OCI-LY1 (cell line): Measurements from ENCODE around the gene SLC17A2.
A peak's percentile ranks its signal among the peaks of the same experiment; 100 is the strongest.

Experiments used
- H2AFZ ChIP-seq: fragments of 200-600 bp; sonication (generic), shearing (Covaris generic); 2 replicates; pipeline ENCODE4 v1.6.0; 2014; ENCODE audit warnings: antibody characterized with exemption, mild to moderate bottlenecking, low read length
- H3F3A ChIP-seq: fragments of 200-600 bp; sonication (generic), shearing (Covaris generic); 2 replicates; pipeline ENCODE4 v1.6.0; 2014; ENCODE audit warnings: mild to moderate bottlenecking, antibody characterized with exemption, low read length, moderate library complexity; ENCODE audit not compliant: insufficient read depth
- H3K27ac ChIP-seq: fragments of 200-600 bp; sonication (generic); 2 replicates; pipeline ENCODE4 v1.5.1; 2014; ENCODE audit warnings: low read length, mixed run types, mild to moderate bottlenecking, low read depth; ENCODE audit not compliant: poor library complexity, severe bottlenecking
- H3K27me3 ChIP-seq: fragments of 200-600 bp; sonication (generic); 2 replicates; pipeline ENCODE4 v1.6.0; 2014; ENCODE audit warnings: antibody characterized with exemption, mild to moderate bottlenecking, low read length, moderate library complexity; ENCODE audit not compliant: insufficient read depth
- H3K36me3 ChIP-seq: fragments of 200-600 bp; sonication (generic); 2 replicates; pipeline ENCODE4 v1.6.1; 2014; ENCODE audit warnings: mild to moderate bottlenecking, antibody characterized with exemption, low read length, moderate library complexity, mixed read lengths; ENCODE audit not compliant: insufficient read depth
- H3K4me1 ChIP-seq: fragments of 200-600 bp; sonication (generic); 2 replicates; pipeline ENCODE4 v1.5.1; 2014; ENCODE audit warnings: mild to moderate bottlenecking, low read length, moderate library complexity; ENCODE audit not compliant: insufficient read depth, severe bottlenecking
- H3K4me2 ChIP-seq: fragments of 200-600 bp; sonication (generic), shearing (Covaris generic); 2 replicates; pipeline ENCODE4 v1.6.1; 2014; ENCODE audit warnings: low read length
- H3K4me3 ChIP-seq: fragments of 200-600 bp; sonication (generic); 2 replicates; pipeline ENCODE4 v1.5.1; 2014; ENCODE audit warnings: low read length, low read depth, mild to moderate bottlenecking, mixed read lengths; ENCODE audit not compliant: poor library complexity, severe bottlenecking
- H3K79me2 ChIP-seq: fragments of 200-600 bp; shearing (Covaris generic); 2 replicates; pipeline ENCODE4 v1.6.1; 2016; ENCODE audit warnings: mixed run types, low read length, mixed read lengths; ENCODE audit not compliant: insufficient read depth
- H3K9ac ChIP-seq: fragments of 200-600 bp; sonication (generic), shearing (Covaris generic); 2 replicates; pipeline ENCODE4 v1.6.1; 2014; ENCODE audit warnings: mild to moderate bottlenecking, low read length, mixed read lengths
- H3K9me2 ChIP-seq: fragments of 200-600 bp; sonication (generic), shearing (Covaris generic); 2 replicates; pipeline ENCODE4 v1.6.1; 2014; ENCODE audit warnings: low read depth, mild to moderate bottlenecking, low read length, mixed read lengths
- H3K9me3 ChIP-seq: fragments of 200-600 bp; shearing (Covaris generic); 2 replicates; pipeline ENCODE4 v1.6.1; 2014; ENCODE audit warnings: low read length, mixed read lengths
- H4K20me1 ChIP-seq: fragments of 200-600 bp; sonication (generic), shearing (Covaris generic); 2 replicates; pipeline ENCODE4 v1.6.0; 2016; ENCODE audit warnings: mild to moderate bottlenecking, low read length; ENCODE audit not compliant: insufficient read depth
- CTCF ChIP-seq: fragments of 200-600 bp; sonication (generic), shearing (Covaris generic); IDR thresholded peaks from 2 replicates; pipeline ENCODE4 v1.5.1; 2017; ENCODE audit warnings: mild to moderate bottlenecking, antibody characterized with exemption, low read length, moderate library complexity, mixed read lengths
- EZH2 ChIP-seq: fragments of 200-600 bp; sonication (generic), shearing (Covaris generic); IDR thresholded peaks from 2 replicates; pipeline ENCODE4 v1.8.0; 2017; ENCODE audit warnings: borderline replicate concordance, mixed run types, mild to moderate bottlenecking, antibody characterized with exemption, low read length, moderate library complexity, mixed read lengths

The SLC17A2 gene

GRCh38 chr6:25962149-25963127 lies 31.9 kb upstream of the SLC17A2 start, which contains the start of gene TRIM38:
Gene TRIM38 (plus strand): TSS chr6:25962802. CDS start chr6:25966523, 3,721 bp downstream.
- H3K79me2 ChIP-seq, result peaks cover 5% of the 10 kb centered on the region; the same call in 1 of the 2 replicates
- no peaks in the 10 kb centered on the region for H3F3A ChIP-seq
- peak within 1 kb of the TSS; percentile 97 for H3K9ac ChIP-seq
- TF ChIP-seq CTCF (no peak; the same call in 1 of the 2 replicates), EZH2 (no peak)
- peak within 1 kb of the TSS; percentile 93 for H3K4me3 ChIP-seq
- peaks cover 30% of the 10 kb centered on the region for H3K36me3 ChIP-seq
- H2AFZ ChIP-seq, result no peak within 1 kb of the TSS
- H4K20me1 ChIP-seq, result no peaks in the 10 kb centered on the region
- H3K9me2 ChIP-seq, result no peaks in the 10 kb centered on the region
- peaks cover 15% of the 10 kb centered on the region; the same call in 1 of the 2 replicates for H3K9me3 ChIP-seq
- no peaks in the 10 kb centered on the region for H3K27me3 ChIP-seq
- H3K4me1 ChIP-seq, result peaks cover 41% of the 10 kb centered on the region
- H3K27ac ChIP-seq, result peak within 1 kb of the TSS; percentile 92
- peak within 1 kb of the TSS; percentile 98 for H3K4me2 ChIP-seq

DNA sequence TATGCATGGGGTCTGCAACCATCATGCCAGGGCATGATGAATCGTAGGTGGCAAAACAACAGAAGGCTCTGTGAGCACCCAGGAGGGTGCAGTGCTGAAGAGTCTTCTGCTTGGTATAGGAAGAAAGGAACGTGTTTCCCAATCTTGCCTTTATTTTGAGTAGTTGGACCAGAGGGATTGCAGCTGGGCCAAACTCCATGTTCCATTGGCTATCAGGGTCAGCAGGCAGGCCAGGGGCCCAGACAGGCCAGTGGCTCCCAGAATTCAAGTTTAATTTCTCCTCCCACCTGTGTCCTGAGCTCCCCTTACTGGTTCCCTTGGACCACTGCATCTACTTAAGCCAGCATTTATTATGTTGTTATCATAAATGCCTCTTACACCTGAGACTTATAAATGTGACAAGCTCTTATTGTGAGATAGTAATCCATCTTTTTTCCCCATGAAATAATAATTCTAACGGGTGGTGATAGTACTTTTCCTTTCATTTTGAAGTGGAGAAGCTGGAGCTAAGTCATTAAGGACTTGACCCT lies 31.2 kb upstream of the SLC17A2 start:
- Histone ChIP-seq H3K36me3 (peaks cover 23% of the 10 kb centered on the region), H3K4me3 (peak overlapping the region; percentile 93), H3K4me1 (peaks cover 34% of the 10 kb centered on the region), H3K27me3 (no peaks in the 10 kb centered on the region), H3K4me2 (peak overlapping the region; percentile 98), H4K20me1 (no peaks in the 10 kb centered on the region), H2AFZ (no peak overlapping the region), H3F3A (no peaks in the 10 kb centered on the region), H3K27ac (peak overlapping the region; percentile 92), H3K79me2 (peaks cover 5% of the 10 kb centered on the region; the same call in 1 of the 2 replicates), H3K9ac (peak overlapping the region; percentile 97; the same call in 1 of the 2 replicates), H3K9me3 (peaks cover 15% of the 10 kb centered on the region; the same call in 1 of the 2 replicates), H3K9me2 (no peaks in the 10 kb centered on the region)
- TF ChIP-seq EZH2 (no peak), CTCF (peak; percentile 33)

DNA sequence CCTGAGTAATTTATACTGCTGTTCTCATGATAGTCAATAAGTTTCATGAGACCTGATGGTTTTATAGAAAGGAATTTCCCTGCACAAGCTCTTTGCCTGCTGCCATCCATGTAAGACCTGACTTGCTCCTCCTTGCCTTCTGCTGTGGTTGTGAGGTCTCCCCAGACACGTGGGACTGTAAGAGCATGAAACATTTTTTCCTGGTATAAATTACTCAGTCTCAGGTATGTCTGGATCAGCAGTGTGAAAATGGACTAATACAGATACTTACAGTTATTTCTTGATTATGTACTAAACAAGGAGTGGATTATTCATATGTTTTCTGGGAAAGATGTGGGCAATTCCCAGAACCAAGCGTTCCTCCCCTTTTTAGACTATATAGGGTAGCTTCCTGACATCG lies 30.2 kb upstream of the SLC17A2 start:
- Histone ChIP-seq H3K36me3 (peaks cover 14% of the 10 kb centered on the region; the same call in 1 of the 2 replicates), H3K9me2 (no peaks in the 10 kb centered on the region), H3K4me3 (no peak overlapping the region), H4K20me1 (no peaks in the 10 kb centered on the region), H2AFZ (no peak overlapping the region), H3K27ac (no peak overlapping the region), H3K9me3 (peaks cover 15% of the 10 kb centered on the region; the same call in 1 of the 2 replicates), H3K4me2 (no peak overlapping the region), H3K4me1 (peaks cover 24% of the 10 kb centered on the region), H3K27me3 (no peaks in the 10 kb centered on the region), H3K9ac (no peak overlapping the region), H3K79me2 (peaks cover 5% of the 10 kb centered on the region; the same call in 1 of the 2 replicates), H3F3A (no peaks in the 10 kb centered on the region)
- TF ChIP-seq CTCF, result no peak
- no peak for TF ChIP-seq EZH2
